GM12891 (cell line): ENCODE results near the gene MYL5.

Source experiments
- PAX5 ChIP-seq: IDR thresholded peaks from 2 replicates; pipeline ENCODE4 v1.6.1; 2011; ENCODE audit warnings: low read length, moderate library complexity, mild to moderate bottlenecking; ENCODE audit not compliant: insufficient read depth, severe bottlenecking
- POLR2A ChIP-seq: IDR thresholded peaks from 2 replicates; pipeline ENCODE4 v1.6.1; 2011; ENCODE audit warnings: low read depth, low read length, control low read depth
- POLR2AphosphoS5 ChIP-seq: IDR thresholded peaks from 2 replicates; pipeline ENCODE4 v1.6.1; 2011; ENCODE audit warnings: low read depth, low read length, control low read depth
- POU2F2 ChIP-seq: IDR thresholded peaks from 2 replicates; pipeline ENCODE4 v1.6.1; 2011; ENCODE audit warnings: low read depth, mild to moderate bottlenecking, control low read depth, low read length, moderate library complexity
- TAF1 ChIP-seq: IDR thresholded peaks from 2 replicates; pipeline ENCODE4 v1.6.1; 2011; ENCODE audit warnings: low read depth, low read length, control low read depth

- TF ChIP-seq POLR2A (no peak), POLR2AphosphoS5 (no peak), TAF1 (no peak), PAX5 (no peak), POU2F2 (no peak)
Observed at GRCh38 chr4:650951-651883, 23.1 kb upstream of the MYL5 start.
